GM12878 (cell line): Measurements from ENCODE around the gene ADCY2. TPM values are rescaled to one million over a fixed set of nuclear protein-coding genes. Genes with fewer than 3 reads are reported as not detected.

Experiments
- ATAC-seq: fragments of 200-7000 bp; cut with Tn5 transposase; 3 replicates; pipeline ENCODE4 v1.9.1; 2020; ENCODE audit warnings: mild to moderate bottlenecking, moderate library complexity
- BruUV-seq: library from RNA; stranded (reverse); fragments of 400-500 nt; replicated peaks from 2 replicates; lab custom pipeline; 2021; lab: Mats Ljungman, UMichigan
- CTCF ChIA-PET: fragments of 300-600 bp; sonication (Branson Sonifier 250); formaldehyde crosslinking; extraction: SDS; loops from one replicate; lab custom pipeline; 2021; ENCODE audit warnings: inconsistent platforms; lab: Yijun Ruan, JAX
- POLR2A ChIA-PET: fragments of 350-600 bp; formaldehyde crosslinking; extraction: SDS; loops from one replicate; lab custom pipeline; 2021; ENCODE audit warnings: inconsistent platforms; lab: Charles Lee
- RAD21 ChIA-PET: fragments of 300-600 bp; sonication (Branson Sonifier 250); formaldehyde crosslinking; loops from one replicate; lab custom pipeline; 2023; ENCODE audit warnings: antibody characterized with exemption; ENCODE audit not compliant: unreplicated experiment; lab: Charles Lee
- SMC1A ChIA-PET: fragments of 300-600 bp; sonication (Branson Sonifier 250); formaldehyde crosslinking; loops from one replicate; lab custom pipeline; 2023; ENCODE audit not compliant: unreplicated experiment, uncharacterized antibody; lab: Charles Lee
- DNase-seq: peaks from one replicate; pipeline ENCODE4 v3.0.0-alpha.2; 2011; ENCODE audit warnings: low read depth, low spot score
- FAIRE-seq: peaks from 3 replicates; lab custom pipeline; 2011; peaks lifted over from hg19 to GRCh38; lab: Jason Lieb, UNC
- H2AFZ ChIP-seq: 2 replicates; pipeline ENCODE4 v1.6.0; 2011; ENCODE audit warnings: low read depth, low read length, control low read depth; ENCODE audit not compliant: control insufficient read depth
- H3K27ac ChIP-seq: 2 replicates; pipeline ENCODE4 v1.5.1; 2011; ENCODE audit warnings: control low read depth; ENCODE audit not compliant: control insufficient read depth, insufficient read depth
- H3K27me3 ChIP-seq, 2 experiments: replicated peaks in 1 of 2; 2 replicates each; pipeline versions ENCODE4 v1.6.0 to v1.6.1; 2011; ENCODE audit warnings: low read length in 1 of 2; ENCODE audit not compliant: control insufficient read depth in 2 of 2, insufficient read depth in 2 of 2
- H3K36me3 ChIP-seq, 2 experiments: 2 replicates each; pipeline ENCODE4 v1.5.1; 2011; ENCODE audit warnings: low read length in 1 of 2; ENCODE audit not compliant: control insufficient read depth in 2 of 2, insufficient read depth in 2 of 2
- H3K4me1 ChIP-seq: 2 replicates; pipeline ENCODE4 v1.6.1; 2011; ENCODE audit warnings: mild to moderate bottlenecking, low read length, moderate library complexity, mixed read lengths; ENCODE audit not compliant: control insufficient read depth, insufficient read depth
- H3K4me2 ChIP-seq: 2 replicates; pipeline ENCODE4 v1.6.0; 2011; ENCODE audit warnings: control low read depth; ENCODE audit not compliant: control insufficient read depth, insufficient read depth
- H3K4me3 ChIP-seq: fragments of 200-600 bp; sonication (generic); 2 replicates; pipeline ENCODE4 v1.5.1; 2016
- H3K79me2 ChIP-seq: 2 replicates; pipeline ENCODE4 v1.6.0; 2011; ENCODE audit warnings: low read length; ENCODE audit not compliant: control insufficient read depth, insufficient read depth
- H3K9ac ChIP-seq: 2 replicates; pipeline ENCODE4 v1.8.0; 2011; ENCODE audit warnings: low read length, control low read depth, mixed read lengths; ENCODE audit not compliant: control insufficient read depth, insufficient read depth
- H3K9me3 ChIP-seq: replicated peaks from 3 replicates; pipeline ENCODE4 v1.5.1; 2011; ENCODE audit warnings: mild to moderate bottlenecking, low read length; ENCODE audit not compliant: control insufficient read depth, insufficient read depth
- H4K20me1 ChIP-seq: 2 replicates; pipeline ENCODE4 v1.6.0; 2011; ENCODE audit not compliant: control insufficient read depth, insufficient read depth
- CHD1 ChIP-seq: IDR thresholded peaks from 2 replicates; pipeline ENCODE4 v1.6.1; 2012; ENCODE audit warnings: low read depth, low read length, improper control_type of control experiment
- EZH2 ChIP-seq: IDR thresholded peaks from 2 replicates; pipeline ENCODE4 v1.6.1; 2012; ENCODE audit warnings: low read depth, mild to moderate bottlenecking, control low read depth, inconsistent platforms, low read length, borderline replicate concordance; ENCODE audit not compliant: control insufficient read depth
- IRF4 ChIP-seq: IDR thresholded peaks from 2 replicates; pipeline ENCODE4 v1.6.1; 2011; ENCODE audit warnings: low read depth, low read length
- MEF2A ChIP-seq: IDR thresholded peaks from 2 replicates; pipeline ENCODE4 v1.6.1; 2011; ENCODE audit warnings: low read depth, mild to moderate bottlenecking, low read length, moderate library complexity; ENCODE audit not compliant: insufficient read depth
- NR2F1 ChIP-seq: fragments of 450-650 bp; conservative IDR thresholded peaks from 2 replicates; pipeline ENCODE4 v1.6.1; 2017; ENCODE audit warnings: mild to moderate bottlenecking
- PAX5 ChIP-seq: IDR thresholded peaks from 2 replicates; pipeline ENCODE4 v1.6.1; 2011; ENCODE audit warnings: low read depth, low read length, borderline replicate concordance
- POLR2AphosphoS5 ChIP-seq: IDR thresholded peaks from 2 replicates; pipeline ENCODE4 v1.6.1; 2011; ENCODE audit warnings: mild to moderate bottlenecking, low read length, inconsistent platforms
- RCOR1 ChIP-seq: conservative IDR thresholded peaks from 2 replicates; pipeline ENCODE4 v1.6.1; 2012; ENCODE audit warnings: low read depth, low read length, improper control_type of control experiment
- SREBF2 ChIP-seq: IDR thresholded peaks from 2 replicates; pipeline ENCODE4 v1.6.1; 2012; ENCODE audit warnings: mild to moderate bottlenecking, low read length
- WRNIP1 ChIP-seq: IDR thresholded peaks from 2 replicates; pipeline ENCODE4 v1.6.1; 2011; ENCODE audit warnings: low read depth, low read length, improper control_type of control experiment, borderline replicate concordance
- WGBS: methylation state at CpG from one replicate; pipeline ENCODE4 v1.1.6; 2016; ENCODE audit warnings: low lambda C conversion rate; ENCODE audit not compliant: insufficient replicate concordance, insufficient coverage; ENCODE audit errors: missing lambda C conversion rate; 5-methylcytosine and 5-hydroxymethylcytosine counted together
- in situ Hi-C: fragments of 300-500 bp; cut with MboI; formaldehyde crosslinking; loops from 9 replicates; pipeline ENCODE4 v1.14.3; 2018; ENCODE audit warnings: mixed read lengths
- intact Hi-C: fragments of 100-400 bp; cut with micrococcal nuclease; formaldehyde crosslinking; loops from one replicate; pipeline ENCODE4 v1.14.2; 2022; ENCODE audit not compliant: unreplicated experiment
- polyA plus RNA-seq, 11 experiments: library from polyadenylated mRNA; depleted of rRNA in 4 of 11; unstranded in 6 of 11; stranded (reverse) in 5 of 11; fragments of >200 nt; fragmentation: Nextera tagmentation in 4 of 11; fragmentation: Illumina TruSeq in 1 of 11; extraction: Ambion mirVana in 4 of 11; extraction: Trizol in 1 of 11; gene quantifications; 1 replicate in 1 of 11; 2 replicates in 10 of 11; pipeline versions ENCODE4 v1.2.1 to v1.2.3, GENCODE V29; 2011 to 2016; ENCODE audit warnings: inconsistent platforms in 2 of 11, missing spikeins in 2 of 11, low read depth in 1 of 11
- total RNA-seq, 4 experiments: library from RNA; depleted of rRNA in 3 of 4; stranded (reverse); fragments of >200 nt in 3 of 4; fragmentation: Illumina TruSeq in 1 of 4; extraction: Trizol in 1 of 4; gene quantifications; 2 replicates each; pipeline versions ENCODE4 v1.2.1 to v1.2.3, GENCODE V29; 2013 to 2021
- TF ChIP-seq, protein P1 (sequence below): fragments of 450-650 bp; IDR thresholded peaks from 2 replicates; pipeline ENCODE4 v1.6.1; 2016; ENCODE audit warnings: mild to moderate bottlenecking
- TF ChIP-seq, protein P2 (sequence below): fragments of 450-650 bp; conservative IDR thresholded peaks from 2 replicates; pipeline ENCODE4 v1.6.1; 2017; ENCODE audit warnings: mild to moderate bottlenecking, moderate library complexity

The ADCY2 gene
- total and polyA plus RNA-seq, 10 of the 15 experiments (the other 5 are each of a cell fraction or from before 2014, with no cell fraction given): 0.07 to 0.26 TPM; not detected in 8

DNA sequence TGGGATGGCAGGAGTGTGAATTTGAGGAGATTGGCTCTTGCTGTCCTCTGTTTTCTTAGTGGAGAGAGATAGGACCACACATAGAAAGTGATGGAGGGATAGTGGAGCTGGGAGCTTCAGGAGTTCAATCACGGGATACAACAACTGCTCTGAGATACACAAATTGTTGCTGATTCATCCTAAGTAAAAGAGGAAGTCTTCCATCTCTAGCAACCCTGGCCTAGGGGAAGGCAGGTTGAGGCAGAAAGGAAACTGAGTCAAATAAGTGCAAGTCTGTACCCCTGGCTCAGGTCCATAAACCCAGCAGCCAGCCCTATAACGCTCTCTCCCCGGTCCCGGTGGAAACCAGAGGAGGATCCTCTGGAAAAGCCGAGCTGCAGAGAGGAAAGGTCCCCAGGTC is 97.7 kb downstream of the ADCY2 start:
- no peak overlapping the region for H3K9ac ChIP-seq
- H3K79me2 ChIP-seq: no peaks in the 10 kb centered on the region
- TF ChIP-seq PAX5: no peak
- TF ChIP-seq, all 136 proteins: peak for 0
- ChIA-PET POLR2A (no interaction called here), RAD21 (no interaction called here), CTCF (interaction anchor here (0.7 kb wide), 1 partner anchor 10 kb away, joined by 3 read pairs; no protein-coding TSS in a partner anchor), SMC1A (no interaction called here)
- no peaks in the 10 kb centered on the region for H3K36me3 ChIP-seq
- no peaks in the 10 kb centered on the region for H3K4me1 ChIP-seq
- intact Hi-C loops: no loop called here
- H2AFZ ChIP-seq: no peak overlapping the region
- H4K20me1 ChIP-seq: no peaks in the 10 kb centered on the region
- H3K27ac ChIP-seq: no peak overlapping the region
- in situ Hi-C loops: no loop called here
- H3K27me3 ChIP-seq: no peaks in the 10 kb centered on the region
- 19% methylated on average over 5 of the region's 5 CpGs for WGBS
- H3K4me2 ChIP-seq: no peak overlapping the region
- no peak for FAIRE-seq
- DNase-seq: no peak
- H3K4me3 ChIP-seq: no peak overlapping the region
- ATAC-seq: no peak
- BruUV-seq: no TSS peak
- H3K9me3 ChIP-seq: no peaks in the 10 kb centered on the region

DNA sequence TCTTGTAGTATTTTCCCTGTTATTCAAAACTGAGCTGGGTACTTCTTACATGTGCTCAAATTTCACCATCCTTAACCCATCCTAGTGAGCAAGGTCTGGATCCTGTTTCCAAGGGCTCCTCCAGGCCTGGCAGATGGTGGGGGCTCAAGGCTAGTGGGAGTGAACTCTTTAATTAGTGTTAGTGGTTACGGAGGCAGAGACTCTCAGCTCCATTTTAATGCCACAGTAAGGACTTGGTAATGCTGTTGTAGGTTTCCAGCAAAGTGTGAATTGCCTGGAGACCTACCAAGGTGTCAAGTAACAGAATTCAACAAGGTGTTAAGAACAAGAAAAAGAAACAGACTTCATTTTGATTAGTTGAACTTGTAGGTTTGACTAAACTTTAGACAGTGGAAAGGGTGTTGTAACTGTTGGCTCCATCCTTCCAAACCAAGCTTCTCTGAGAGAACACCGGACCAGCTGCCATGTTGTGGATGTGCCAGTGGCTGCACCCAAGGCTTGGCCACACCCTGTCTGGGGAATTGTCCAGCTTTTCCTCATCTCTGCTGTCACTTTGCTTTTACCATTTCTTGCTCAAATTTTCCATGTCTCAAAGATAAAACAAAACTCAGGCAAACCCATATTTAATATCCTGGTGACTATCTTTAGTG is 98.7 kb downstream of the ADCY2 start:
- no peak for FAIRE-seq
- CTCF ChIA-PET: interaction anchor here (0.7 kb wide), 1 partner anchor 11 kb away, joined by 3 read pairs; no protein-coding TSS in a partner anchor
- TF ChIP-seq POLR2AphosphoS5: no peak
- no peak for TF ChIP-seq IRF4
- TF ChIP-seq MEF2A: no peak
- TF ChIP-seq, protein P1, sequence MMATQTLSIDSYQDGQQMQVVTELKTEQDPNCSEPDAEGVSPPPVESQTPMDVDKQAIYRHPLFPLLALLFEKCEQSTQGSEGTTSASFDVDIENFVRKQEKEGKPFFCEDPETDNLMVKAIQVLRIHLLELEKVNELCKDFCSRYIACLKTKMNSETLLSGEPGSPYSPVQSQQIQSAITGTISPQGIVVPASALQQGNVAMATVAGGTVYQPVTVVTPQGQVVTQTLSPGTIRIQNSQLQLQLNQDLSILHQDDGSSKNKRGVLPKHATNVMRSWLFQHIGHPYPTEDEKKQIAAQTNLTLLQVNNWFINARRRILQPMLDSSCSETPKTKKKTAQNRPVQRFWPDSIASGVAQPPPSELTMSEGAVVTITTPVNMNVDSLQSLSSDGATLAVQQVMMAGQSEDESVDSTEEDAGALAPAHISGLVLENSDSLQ: no peak
- TF ChIP-seq, protein P2, sequence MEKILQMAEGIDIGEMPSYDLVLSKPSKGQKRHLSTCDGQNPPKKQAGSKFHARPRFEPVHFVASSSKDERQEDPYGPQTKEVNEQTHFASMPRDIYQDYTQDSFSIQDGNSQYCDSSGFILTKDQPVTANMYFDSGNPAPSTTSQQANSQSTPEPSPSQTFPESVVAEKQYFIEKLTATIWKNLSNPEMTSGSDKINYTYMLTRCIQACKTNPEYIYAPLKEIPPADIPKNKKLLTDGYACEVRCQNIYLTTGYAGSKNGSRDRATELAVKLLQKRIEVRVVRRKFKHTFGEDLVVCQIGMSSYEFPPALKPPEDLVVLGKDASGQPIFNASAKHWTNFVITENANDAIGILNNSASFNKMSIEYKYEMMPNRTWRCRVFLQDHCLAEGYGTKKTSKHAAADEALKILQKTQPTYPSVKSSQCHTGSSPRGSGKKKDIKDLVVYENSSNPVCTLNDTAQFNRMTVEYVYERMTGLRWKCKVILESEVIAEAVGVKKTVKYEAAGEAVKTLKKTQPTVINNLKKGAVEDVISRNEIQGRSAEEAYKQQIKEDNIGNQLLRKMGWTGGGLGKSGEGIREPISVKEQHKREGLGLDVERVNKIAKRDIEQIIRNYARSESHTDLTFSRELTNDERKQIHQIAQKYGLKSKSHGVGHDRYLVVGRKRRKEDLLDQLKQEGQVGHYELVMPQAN: no peak
- TF ChIP-seq SREBF2: no peak
- TF ChIP-seq EZH2: no peak
- no peak for TF ChIP-seq RCOR1
- no peak for TF ChIP-seq WRNIP1
- no peak for TF ChIP-seq CHD1
- no peak for TF ChIP-seq NR2F1
- TF ChIP-seq, all 136 proteins: peak for 0
- ATAC-seq (no peak), DNase-seq (no peak)
- H3K9me3 ChIP-seq: no peaks in the 10 kb centered on the region
- H3K4me2 ChIP-seq: no peak overlapping the region
- H3K4me3 ChIP-seq: no peak overlapping the region
- in situ Hi-C loops (no loop called here), intact Hi-C loops (no loop called here)
- H4K20me1 ChIP-seq: no peaks in the 10 kb centered on the region
- 17% methylated on average over 2 of the region's 2 CpGs for WGBS
- H3K27ac ChIP-seq: no peak overlapping the region
- no peaks in the 10 kb centered on the region for H3K27me3 ChIP-seq
- ChIA-PET SMC1A (interaction anchor here (0.8 kb wide), 1 partner anchor 11 kb away, joined by 3 read pairs; no protein-coding TSS in a partner anchor), RAD21 (no interaction called here), POLR2A (no interaction called here)
- BruUV-seq: no TSS peak
- no peaks in the 10 kb centered on the region for H3K79me2 ChIP-seq
- H2AFZ ChIP-seq: no peak overlapping the region
- no peaks in the 10 kb centered on the region for H3K36me3 ChIP-seq
- no peak overlapping the region for H3K9ac ChIP-seq
- H3K4me1 ChIP-seq: no peaks in the 10 kb centered on the region
